Renal pelvis (tissue), 4 donors: Measurements from ENCODE around the gene TMEM178B. TPM values are rescaled to one million over a fixed set of nuclear protein-coding genes. Genes with fewer than 3 reads are reported as not detected.
"Not testable (repeated sequence)": the region's sequence is repeated elsewhere in the genome, so short reads cannot be mapped to it uniquely, and the experiment has no call there.

Experiments used
- DNase-seq: peaks from one replicate; pipeline ENCODE4 v3.0.0-alpha.2; 2013
- polyA plus RNA-seq, 3 donors: library from polyadenylated mRNA; unstranded; fragments of 120-200 nt; gene quantifications; one replicate each; pipeline ENCODE4 v1.2.1, GENCODE V29; 2013; ENCODE audit not compliant: insufficient read length in 3 of 3

Gene TMEM178B
- polyA plus RNA-seq, 3 donors: 0.27 to 0.38 (median 0.34) TPM

DNA sequence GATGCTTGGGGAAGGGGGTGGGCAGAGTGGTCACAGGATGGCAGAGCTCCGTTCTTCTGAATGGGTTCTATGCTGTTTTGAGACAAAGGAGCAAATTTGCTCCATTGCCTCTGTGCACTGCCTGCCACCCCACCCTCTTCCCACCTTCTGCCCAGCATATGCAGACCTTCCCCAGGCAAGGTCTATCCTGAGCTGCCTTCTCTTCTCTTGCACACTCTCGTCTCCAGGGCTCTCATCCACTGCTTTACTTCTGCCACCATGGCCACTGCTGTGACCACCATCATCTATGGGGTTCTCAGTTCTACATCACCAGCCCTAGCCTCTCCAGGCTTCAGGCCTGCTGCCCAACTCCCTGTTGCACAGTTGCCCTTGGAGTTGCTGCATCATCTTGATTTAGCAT lies 230.4 kb downstream of the TMEM178B start:
- no peak for DNase-seq

DNA sequence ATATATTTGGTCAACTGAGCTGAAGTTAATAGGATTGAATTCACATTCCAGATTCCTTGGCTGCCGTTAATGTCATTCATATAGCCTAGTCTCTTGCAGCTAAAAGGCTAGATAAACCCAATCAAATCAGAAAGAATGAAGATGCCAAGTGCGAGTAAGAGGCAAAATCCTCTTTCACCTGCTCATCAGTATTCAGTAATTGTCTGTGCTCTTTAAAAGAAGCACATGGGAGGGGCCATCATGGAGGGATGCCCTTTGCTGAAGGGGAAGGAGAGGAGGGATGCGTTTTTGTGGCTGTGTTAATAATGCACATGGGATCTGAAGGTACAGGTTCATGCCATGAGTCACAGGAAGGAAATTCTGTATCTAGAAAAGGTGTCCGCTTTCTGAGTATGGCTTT lies 232.2 kb downstream of the TMEM178B start:
- no peak for DNase-seq

DNA sequence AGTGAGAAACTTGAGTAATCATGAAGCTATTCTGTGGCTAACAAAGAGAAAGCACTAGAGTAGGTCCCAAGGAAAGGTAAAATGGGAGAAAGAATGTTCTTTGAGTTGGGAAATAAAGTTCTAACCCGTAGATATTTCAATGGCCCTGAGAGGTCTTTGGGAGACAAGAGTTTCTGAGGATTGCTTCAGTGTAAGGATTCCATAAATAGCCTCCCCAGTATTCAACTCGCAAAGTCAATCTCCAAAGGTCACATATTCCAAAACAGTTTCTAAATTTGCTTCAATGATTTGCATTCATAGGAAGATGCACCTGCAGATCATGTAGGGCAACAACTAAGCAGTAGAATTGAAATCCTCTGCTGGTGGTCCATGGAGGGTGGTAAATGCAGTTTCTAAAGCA lies 238.5 kb downstream of the TMEM178B start:
- no peak for DNase-seq

DNA sequence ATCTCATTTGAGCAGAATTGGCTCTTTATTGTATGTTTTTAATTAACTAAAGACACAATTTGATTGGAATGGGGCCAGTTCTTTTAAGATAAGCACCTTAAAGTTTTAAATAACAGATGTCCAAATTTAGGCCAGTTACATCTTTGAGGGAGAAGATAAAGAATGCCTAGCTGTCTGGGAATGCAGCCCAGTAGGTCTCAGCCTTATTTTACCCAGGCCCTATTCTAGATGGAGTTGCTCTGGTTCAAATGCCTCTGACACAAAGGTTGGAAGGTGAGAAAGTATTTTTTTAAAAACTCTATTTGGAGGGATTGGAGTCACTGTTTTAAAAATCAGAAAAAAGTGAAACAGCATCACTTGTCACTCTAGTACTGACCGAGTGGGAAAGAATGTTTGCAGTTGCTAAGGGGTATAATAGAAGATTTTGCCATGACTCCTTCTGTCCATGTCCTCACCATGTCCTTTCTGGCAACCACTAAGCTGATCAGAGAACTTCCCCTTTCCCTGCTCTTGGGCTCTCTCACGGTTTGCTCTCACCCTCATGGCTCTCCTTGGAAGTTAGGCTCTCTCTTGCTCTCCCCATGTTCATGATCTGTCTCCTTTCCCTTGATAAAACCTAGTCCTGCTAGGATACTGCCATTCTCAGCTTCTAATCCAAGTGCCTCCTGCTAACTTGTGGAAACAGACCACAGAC lies 239.1 kb downstream of the TMEM178B start:
- DNase-seq: no peak

DNA sequence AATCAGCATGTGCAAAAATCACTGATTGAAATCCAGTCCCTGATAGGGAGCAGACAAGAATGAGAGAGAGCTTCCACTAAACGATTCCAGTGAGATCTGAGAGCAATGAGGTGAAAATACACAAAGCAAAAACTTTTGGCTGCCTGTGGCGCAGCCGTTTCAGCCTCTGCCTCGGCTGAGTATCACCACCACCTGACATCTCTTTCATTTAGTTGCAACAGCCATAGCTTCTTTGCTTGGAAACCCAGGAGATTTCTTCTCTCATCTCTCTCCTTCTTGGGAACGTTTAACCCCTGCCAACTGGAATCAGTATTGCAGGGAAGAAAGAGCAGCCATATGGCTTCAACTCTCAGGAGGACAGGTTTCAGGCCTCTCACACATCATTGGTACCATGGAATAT lies 240.0 kb downstream of the TMEM178B start:
- DNase-seq: no peak

DNA sequence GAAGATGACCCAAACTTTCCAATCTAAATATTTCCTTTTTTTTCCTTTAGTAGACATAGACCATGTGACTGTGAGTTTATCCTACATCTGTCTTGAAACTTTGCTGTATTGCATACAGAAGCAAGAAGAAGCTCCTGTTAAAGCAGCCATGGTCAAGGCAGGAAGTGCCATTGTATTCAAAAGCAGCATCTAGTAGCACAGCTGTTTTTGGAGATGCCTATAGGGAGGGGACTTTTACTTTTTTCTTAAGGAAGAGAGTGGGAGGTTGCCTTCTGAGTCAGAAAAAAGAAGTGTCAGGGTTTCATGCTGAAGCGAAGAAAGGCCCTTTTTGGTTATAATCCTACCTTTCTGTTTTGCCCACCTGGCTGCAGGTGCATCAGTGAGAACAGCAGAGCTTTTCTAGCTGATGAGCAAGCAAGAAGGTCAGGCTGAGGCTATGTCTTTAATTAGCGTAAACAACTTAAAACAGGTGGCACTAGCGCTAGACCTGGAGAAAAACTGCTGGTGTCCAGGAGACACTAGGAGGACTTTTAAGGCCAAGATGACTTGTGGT lies 243.2 kb downstream of the TMEM178B start:
- DNase-seq: no peak

DNA sequence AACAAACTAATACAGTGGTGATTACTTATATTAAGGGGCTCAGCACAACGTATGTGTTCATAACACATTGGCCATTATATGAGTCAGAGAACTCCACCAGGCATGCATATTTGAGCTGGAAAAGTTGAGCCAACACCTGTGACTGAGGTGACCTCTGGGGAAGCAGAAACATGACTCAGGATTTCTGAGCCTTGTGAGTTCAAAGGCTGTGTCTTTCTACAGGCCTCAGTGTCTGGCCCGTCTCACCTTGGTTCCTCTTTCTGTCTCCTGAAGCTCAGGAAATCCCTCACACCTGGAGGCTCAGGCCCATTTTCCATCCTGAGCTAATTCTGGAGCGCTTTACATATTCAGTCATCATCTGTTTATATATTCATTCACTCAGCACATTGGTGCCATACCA lies 246.4 kb downstream of the TMEM178B start:
- no peak for DNase-seq

DNA sequence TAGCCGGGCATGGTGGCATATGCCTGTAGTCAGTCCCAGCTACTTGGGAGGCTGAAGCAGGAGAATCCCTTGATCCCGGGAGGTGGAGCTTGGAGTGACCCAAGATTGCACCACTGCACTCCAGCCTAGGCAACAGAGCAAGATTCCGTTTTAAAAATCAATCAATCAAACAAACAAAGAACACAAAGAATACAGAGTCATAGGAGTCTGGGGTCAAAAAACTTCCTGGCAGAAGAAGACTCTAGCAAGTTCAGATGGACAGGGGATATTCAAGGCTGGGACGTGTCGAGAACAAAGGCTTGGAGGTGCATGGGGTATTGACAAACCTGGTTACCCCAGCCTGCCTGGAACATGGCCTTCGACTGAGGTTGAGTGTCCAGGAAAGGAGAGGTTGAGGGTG lies 248.5 kb downstream of the TMEM178B start:
- no peak for DNase-seq

DNA sequence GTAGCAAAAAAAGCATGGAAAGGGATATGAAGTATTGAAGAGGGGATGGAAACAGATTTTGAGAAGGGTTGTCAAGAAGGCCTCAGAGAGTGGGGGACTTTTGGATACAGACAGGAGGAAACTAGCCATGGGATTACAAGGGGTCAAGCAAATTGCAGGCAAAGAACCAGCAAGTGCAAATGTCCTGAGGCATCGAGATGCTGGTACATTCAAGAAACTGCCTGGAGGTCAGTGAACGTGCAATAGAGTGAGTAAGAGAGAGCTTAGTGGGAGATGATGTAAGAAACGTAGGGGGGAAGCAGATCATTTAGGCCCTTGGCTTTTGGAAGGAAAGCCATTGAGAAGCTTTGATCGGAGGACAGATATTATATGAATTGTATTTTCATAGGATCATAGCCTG lies 250.0 kb downstream of the TMEM178B start:
- no peak for DNase-seq

DNA sequence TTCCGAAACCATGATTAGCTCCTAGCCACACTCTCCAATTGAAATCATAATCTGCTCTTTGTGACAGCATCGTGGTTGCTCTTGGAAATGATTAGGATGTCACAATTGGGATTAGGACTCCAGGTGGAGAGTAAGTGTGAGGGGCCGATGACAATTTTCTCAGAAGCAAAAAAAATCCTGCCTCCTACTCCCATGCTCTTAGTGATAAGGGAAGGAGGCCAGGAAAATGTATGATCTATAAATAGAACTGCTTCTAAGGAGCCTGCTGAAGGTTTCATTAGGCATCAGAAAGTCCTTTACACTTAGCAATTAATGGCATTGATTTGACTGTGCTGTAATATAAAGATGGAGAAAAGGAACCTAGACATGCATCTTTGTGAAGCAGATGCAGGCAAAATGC lies 251.0 kb downstream of the TMEM178B start:
- no peak for DNase-seq

DNA sequence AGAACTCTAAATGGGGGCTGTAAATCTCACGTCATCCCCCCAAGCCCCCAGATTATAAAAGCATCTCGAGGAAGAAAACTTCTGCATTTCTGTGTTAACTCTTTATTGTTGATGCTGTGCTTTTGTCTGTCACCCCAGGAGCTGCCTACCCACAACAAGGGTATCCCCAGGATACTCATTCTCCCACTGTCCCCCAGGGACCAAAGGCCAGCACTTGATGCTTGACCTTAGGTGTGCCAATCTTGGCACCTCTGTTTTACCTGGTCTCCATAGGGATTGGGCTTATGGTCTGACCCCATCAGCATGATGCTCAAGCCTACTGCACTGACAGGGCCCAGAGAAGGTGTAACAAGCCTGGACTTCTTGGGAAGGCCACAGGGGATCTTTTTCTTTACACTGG lies 251.4 kb downstream of the TMEM178B start:
- no peak for DNase-seq

DNA sequence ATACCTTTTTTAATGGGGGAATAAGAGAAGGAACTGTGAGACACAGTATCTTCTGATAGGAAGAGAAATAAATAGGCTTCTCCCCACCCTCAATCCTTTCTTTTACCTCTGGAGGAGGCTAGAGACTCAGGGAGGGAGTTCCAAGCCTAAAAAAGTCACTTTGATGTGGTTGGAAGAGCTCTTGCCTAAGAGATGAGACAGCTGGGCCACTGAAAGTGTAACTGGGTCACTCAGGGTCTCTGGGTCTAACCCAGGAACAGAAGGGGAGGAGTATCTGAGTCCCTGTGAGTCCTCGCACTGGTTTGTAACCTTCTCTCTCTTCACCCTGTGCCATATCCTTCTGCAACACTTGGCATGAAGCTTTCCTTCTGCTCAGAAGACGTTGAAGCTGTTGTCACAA lies 254.4 kb downstream of the TMEM178B start:
- DNase-seq: no peak

DNA sequence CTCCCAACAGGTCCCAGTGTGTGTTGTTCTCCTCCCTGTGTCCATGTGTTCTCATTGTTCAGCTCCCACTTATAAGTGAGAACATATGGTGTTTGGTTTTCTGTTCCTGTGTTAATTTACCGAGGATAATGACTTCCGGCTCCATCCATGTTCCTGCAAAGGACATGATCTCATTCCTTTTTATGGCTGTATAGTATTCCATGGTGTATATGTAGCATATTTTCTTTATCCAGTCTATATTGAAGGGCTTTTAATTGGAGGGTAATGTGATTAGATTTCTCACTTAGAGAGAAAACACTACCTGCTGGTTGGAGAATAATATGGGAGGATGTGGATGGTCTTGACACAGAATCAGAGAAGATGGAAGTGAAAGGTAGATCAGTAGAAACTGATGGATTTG lies 256.4 kb downstream of the TMEM178B start:
- not testable (repeated sequence) for DNase-seq

DNA sequence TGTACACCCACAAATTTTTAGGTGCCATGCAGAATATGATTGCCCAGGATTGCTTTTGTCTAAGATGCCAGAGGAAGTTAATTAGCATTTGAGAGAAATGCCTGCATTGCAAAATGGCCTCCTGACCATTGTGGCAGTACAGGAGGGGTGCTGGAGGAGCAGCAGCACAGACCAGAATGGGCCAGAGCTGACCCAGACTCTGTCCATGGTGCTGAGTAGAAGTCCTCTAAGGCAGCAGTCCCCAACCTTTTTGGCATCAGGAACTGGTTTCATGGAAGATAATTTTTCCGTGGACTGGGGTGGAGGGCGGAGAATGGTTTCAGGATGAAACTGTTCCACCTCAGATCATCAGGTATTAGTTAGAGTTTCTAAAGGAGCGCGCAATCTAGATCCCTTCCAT lies 259.6 kb downstream of the TMEM178B start:
- DNase-seq: peak; percentile 34

DNA sequence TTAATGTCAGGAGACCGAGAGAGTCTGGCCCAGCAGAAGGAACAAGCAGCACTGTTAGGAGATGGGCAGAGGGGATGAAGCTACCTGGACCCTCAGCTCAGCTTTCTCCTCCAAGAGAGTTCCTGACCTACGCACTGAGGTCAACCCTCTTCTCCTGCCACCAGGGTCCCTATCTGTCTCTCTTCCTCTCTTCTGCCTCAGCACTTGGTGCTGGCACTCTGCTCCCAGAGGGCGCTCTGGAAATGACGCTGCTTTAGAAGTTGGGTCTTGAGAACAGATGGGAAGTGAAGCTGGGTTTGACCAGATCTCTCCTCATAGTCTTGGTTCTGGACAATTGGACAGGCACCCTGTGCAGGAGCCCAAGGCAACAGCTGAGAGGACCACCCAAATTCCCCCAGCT lies 261.3 kb downstream of the TMEM178B start:
- no peak for DNase-seq

DNA sequence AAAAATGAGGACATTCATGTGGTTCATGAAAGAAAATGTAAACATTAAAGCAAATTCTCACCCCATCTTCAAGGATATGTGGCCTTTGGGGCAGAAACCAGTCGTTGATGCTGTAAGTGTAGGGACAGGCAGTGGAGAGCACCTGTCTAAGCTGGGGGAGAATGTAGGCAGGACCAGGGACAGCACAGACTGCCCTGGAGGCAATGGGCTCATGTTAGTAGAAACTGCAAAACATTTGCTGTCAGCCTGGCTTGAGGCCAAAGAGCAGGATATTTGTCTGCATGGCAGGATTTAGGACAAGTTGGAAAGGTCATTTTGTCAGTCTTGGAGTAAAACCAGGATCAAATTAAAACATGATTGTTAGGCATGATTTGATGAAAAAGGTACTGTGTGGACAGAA lies 265.7 kb downstream of the TMEM178B start:
- DNase-seq: no peak

DNA sequence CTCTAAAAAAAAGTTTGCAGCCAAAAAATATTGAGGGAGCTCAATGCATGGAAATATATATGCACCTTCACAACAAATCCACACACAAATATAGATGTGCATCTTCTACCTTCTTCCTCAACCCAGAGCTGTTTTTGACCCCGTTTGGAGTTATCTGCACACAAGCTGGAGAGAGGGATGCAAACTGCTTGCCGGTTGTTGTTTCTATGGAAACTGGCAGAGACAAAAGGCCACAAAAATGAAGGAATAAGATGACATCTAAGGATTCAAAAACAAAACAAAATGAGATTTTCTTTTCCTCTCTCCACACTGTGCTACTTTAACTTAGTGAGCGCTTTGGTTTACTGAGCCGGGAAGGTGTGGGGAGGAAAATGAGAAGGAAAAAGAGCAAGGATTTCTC lies 267.1 kb downstream of the TMEM178B start:
- DNase-seq: no peak

DNA sequence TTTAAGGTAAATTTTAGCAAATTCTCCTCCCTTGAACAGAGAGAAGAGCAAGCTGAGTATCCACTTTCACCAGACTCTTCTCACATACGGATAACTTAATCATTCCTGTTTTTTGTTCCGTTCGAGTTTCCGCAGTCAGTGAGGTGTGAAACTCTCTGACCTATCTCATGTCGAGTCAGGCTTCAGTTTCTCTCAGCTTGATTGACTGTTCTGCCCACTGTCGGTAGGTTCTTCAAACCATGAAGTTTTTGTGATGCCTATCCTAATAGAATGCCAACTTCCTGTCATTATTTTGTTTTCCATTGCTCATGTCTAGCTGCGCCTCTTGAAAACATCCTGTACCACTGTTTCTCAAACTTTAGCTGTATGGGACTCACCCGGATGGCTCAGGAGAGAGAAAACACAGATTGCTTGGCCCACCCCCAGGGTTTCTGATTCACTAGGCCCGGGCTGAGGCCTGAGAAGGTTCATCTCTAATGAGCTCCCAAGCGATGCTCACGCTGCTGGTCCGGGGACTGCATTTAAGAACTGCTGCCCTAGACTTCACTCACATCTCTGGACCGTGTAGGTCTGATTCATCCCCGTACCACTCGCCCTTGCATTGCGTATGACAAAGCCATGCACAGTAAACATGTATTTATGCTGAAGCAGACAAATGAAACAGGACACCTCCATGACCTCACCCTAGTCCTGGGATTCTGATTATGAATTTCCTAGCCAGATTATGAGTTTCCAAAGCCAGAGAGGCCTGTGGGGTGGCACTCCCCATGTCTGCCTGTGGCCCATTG lies 269.0 kb downstream of the TMEM178B start:
- DNase-seq: no peak

DNA sequence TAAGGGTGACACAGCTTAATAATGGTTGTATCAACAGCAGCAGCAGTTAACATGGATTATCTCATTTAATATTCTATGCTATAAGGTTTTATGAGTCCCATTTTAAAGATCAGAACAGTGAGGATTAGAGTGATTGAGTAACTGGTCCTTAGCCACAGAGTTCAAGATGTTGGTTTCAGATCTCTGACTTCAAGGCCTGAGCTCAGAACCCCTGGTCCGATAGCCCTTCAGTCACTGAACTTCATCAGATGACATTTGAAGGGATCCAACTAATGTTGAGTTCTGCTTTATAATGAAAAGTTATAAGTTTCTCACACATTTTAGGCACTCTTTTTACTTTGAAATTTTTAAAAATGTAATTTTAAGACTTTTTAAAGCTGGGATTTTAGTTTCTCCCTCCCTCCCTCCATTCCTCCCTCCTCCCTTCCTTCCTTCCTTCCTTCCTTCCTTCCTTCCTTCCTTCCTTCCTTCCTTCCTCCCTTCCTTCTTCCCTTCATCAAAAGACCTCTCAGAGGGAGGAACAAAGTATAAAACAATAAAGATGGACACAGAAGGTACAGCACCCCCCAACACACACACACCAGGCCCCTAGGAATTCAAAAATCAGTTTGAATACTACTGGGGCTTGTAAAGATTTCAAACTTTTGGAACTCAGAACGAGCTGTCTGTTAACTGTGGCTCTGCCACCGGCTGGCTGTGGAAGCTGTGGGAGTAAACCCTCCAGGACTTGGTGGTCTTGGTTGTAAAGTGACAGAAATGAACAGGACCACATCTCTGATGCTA lies 270.5 kb downstream of the TMEM178B start:
- no peak for DNase-seq

DNA sequence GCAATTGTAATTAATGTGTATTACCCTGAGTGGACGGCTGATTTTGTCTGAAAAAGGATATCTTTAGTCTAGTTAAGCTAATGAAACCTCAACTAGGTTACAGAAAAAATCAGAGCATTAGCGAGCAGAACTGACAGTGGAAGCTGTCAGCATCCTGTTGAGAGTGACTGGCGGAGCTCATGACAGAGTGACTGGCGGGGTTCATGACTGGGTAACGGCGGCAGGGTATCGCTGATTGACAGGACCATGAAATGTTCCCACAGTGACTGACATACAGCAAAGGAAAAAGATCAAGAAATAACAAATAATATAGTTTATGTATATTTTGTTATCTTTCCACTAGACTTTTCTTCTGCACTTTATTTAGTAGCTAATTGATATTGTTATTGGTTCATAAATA lies 274.9 kb downstream of the TMEM178B start:
- no peak for DNase-seq

DNA sequence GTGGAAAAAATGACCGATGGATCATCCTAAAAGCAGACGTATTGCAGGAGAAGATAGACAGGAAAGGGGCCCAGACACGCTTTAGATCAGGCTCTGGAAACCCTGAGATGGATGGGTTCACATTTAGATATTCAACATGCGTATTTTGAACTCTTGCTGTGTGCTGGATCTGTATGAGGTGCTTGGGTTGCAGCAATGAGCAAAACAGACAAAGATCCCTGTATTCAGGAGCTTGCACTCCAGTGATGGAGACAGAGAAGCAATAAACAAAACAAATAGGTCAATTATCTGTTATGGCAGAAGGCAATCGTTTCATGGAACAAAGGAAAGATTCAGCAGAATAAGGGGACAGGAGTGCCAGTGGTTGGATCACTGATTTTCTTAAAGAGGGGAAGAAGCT lies 275.5 kb downstream of the TMEM178B start:
- DNase-seq: no peak

DNA sequence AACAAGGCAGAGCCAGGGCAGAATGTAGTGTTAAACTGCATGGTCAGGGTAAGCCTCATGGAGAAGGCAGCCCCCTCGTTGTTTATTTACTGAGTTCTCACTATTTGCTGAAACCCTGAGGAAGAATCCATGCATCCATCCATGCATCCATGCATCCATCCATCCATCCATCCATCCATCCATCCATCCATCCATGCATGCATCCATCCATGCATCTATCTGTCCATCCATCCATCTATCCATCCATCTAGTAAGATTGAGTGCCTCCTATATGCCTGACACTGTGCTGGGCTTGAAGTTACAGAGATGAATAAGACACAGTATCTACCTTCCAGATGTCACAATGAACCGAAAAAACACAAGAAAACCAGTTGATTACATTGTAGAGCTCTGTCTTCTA lies 275.9 kb downstream of the TMEM178B start:
- DNase-seq: no peak

DNA sequence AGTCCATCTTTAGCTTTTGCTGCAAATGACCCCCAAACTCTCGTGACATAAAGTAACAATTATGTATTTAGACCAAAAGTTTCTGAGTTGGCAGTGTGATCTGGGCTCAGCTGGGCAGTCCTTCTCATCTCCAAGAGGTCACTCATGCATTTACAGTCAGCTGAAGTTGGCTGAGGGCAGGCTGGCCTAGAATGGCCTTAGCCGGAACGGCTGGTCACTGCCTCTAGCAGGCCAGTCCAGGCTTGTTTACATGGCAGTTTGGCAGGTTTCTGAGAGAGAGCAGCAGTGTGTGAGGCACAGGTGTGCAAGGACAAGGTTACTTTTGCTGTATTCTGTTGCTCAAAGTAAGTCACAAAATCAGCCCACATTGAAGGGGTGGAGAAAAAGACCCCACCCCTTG lies 277.3 kb downstream of the TMEM178B start:
- no peak for DNase-seq
